GM12872 (cell line): ENCODE measurements around the gene PPP1R7.

Experiments used
- CTCF ChIP-seq: IDR thresholded peaks from 3 replicates; pipeline ENCODE4 v1.5.1; 2011; ENCODE audit warnings: low read depth, mild to moderate bottlenecking, low read length, moderate library complexity; ENCODE audit not compliant: insufficient read depth

PPP1R7 gene

DNA sequence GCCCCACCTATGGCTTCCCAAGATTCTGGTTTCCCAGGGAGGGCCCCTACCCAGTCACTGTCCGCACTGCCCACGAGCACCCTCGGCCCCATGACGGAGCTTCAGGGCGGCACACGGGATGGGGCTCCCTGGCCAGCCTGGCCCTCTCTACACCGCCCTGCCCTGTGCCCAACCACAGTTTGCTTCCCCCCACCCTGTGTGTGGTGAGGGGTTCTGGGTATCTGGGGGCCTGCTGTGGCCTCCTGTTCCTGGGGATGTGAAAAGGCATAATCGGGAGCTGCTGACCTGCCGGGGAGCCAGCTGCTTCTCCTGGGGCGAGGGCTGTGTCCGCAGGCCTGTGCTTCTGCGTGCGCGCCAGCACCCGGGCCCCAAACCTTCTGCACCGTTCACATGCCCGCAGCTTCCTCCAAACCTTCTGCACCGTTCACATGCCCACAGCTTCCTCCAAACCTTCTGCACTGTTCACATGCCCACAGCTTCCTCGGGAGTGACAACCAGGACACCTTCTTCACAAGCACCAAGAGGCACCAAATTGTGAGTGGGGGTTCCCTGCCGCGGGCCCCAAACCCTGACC, 50.6 kb downstream of the PPP1R7 start:
- TF ChIP-seq CTCF: no peak

GRCh38 chr2:241201445-241202267, 51.4 kb downstream of the PPP1R7 start:
- TF ChIP-seq CTCF: no peak

GRCh38 chr2:241202268-241202585, 52.0 kb downstream of the PPP1R7 start:
- TF ChIP-seq CTCF: no peak

- no peak for TF ChIP-seq CTCF
These were observed 52.4 kb downstream of the PPP1R7 start for GRCh38 chr2:241202681-241203080.

DNA sequence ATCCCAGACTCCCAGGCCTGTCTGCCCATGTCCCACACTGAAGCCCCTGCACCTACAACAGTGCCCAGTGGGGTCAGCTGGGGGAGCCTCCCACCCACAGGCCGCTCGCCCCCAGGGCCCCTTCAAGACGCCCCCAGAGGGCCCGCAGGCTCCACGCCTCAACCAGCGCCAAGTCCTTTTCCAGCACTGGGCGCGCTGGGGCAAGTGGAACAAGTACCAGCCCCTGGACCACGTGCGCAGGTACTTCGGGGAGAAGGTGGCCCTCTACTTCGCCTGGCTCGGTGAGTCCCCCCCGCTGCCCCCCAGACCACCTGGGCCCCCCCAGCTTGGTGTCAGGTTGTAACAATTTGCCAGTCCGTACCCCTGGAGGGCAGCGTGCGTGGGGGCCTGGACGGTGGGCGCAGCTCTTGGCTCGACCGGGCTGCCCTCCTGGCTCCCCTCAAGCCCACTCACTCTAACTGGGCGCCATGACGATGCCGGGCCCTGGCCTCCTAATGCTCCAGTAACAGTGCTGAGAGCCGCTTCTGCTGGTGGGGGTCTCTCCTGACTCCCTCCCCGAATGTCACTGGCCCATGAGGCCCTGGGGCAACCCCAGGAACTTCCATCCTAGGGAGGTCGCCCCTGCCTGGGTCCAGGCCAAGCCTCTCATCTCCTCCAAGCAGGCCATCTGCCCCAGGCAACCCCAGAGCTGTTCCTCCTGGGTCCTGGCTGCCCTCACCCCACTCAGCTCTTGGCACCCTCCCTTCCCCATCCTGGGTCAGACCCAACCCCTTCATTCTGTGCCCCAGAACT, 53.1 kb downstream of the PPP1R7 start:
- TF ChIP-seq CTCF: no peak

- TF ChIP-seq CTCF: no peak
These were observed 53.7 kb downstream of the PPP1R7 start for GRCh38 chr2:241204010-241204384.

GRCh38 chr2:241204490-241204889, 54.2 kb downstream of the PPP1R7 start:
- TF ChIP-seq CTCF: no peak
